Upper lobe of left lung (tissue), 6 donors: ENCODE measurements around the gene LRRN4CL. TPM values are rescaled to one million over a fixed set of nuclear protein-coding genes. Genes with fewer than 3 reads are reported as not detected.
A peak's percentile ranks its signal among the peaks of the same experiment; 100 is the strongest.
"Not testable (repeated sequence)": the region's sequence is repeated elsewhere in the genome, so short reads cannot be mapped to it uniquely, and the experiment has no call there.

ENCODE experiments used
- ATAC-seq, 2 donors: fragments of 200-7000 bp; cut with Tn5 transposase; one replicate each; pipeline ENCODE4 v1.9.1; 2022; ENCODE audit warnings: mild to moderate bottlenecking in 2 of 2, moderate library complexity in 2 of 2; ENCODE audit not compliant: low FRiP score in 2 of 2
- DNase-seq, 2 donors: peaks; one replicate each; pipeline ENCODE4 v3.0.0-alpha.2; 2019 to 2020
- H3K27ac ChIP-seq, 4 donors: fragments of 200-600 bp; sonication (generic); one replicate each; pipeline ENCODE4 v1.5.1; 2016 to 2019
- H3K27me3 ChIP-seq, 4 donors: fragments of 200-600 bp; sonication (generic); one replicate each; pipeline ENCODE4 v1.5.1; 2017 to 2019
- H3K36me3 ChIP-seq, 4 donors: fragments of 200-600 bp; sonication (generic); one replicate each; pipeline ENCODE4 v1.5.1; 2016 to 2019
- H3K4me1 ChIP-seq, 4 donors: fragments of 200-600 bp; sonication (generic); one replicate each; pipeline ENCODE4 v1.5.1; 2018 to 2019
- H3K4me3 ChIP-seq, 4 donors: fragments of 200-600 bp; sonication (generic); one replicate each; pipeline ENCODE4 v1.5.1; 2017 to 2019; ENCODE audit warnings: mild to moderate bottlenecking in 2 of 4, moderate library complexity in 1 of 4
- H3K9me3 ChIP-seq, 4 donors: fragments of 200-600 bp; sonication (generic); one replicate each; pipeline ENCODE4 v1.5.1; 2018 to 2019
- CTCF ChIP-seq, 6 experiments: fragments of 450-650 bp in 4 of 6; fragments of 200-600 bp in 2 of 6; sonication (generic) in 2 of 6; IDR thresholded peaks; one replicate each; pipeline ENCODE4 v1.5.1; 2016 to 2019; ENCODE audit warnings: antibody characterized with exemption in 6 of 6
- EP300 ChIP-seq, 4 donors: sonication (generic); formaldehyde crosslinking; IDR thresholded peaks; one replicate each; pipeline ENCODE4 v1.5.1; 2017; ENCODE audit warnings: antibody characterized with exemption in 4 of 4, control low read depth in 2 of 4
- POLR2A ChIP-seq, 4 donors: fragments of 450-650 bp; IDR thresholded peaks; one replicate each; pipeline ENCODE4 v1.5.1; 2016 to 2017; ENCODE audit warnings: antibody characterized with exemption in 4 of 4, mild to moderate bottlenecking in 2 of 4
- POLR2AphosphoS5 ChIP-seq, 2 donors: sonication (generic); formaldehyde crosslinking; IDR thresholded peaks; one replicate each; pipeline ENCODE4 v1.5.1; 2017; ENCODE audit warnings: antibody characterized with exemption in 2 of 2
- WGBS, 2 donors: methylation state at CpG; one replicate each; pipeline ENCODE4 v1.1.5; 2017 to 2018; 5-methylcytosine and 5-hydroxymethylcytosine counted together
- total RNA-seq, 6 donors: library from RNA; depleted of rRNA in 4 of 6; stranded (reverse); fragments of >200 nt in 4 of 6; gene quantifications; one replicate each; pipeline versions ENCODE4 v1.1.0 to v1.2.1, GENCODE V29; 2016 to 2021
- donor health status: DM: no; HTN: no; CAD: no; lungs with moderate emphysema.
- donor health status: DM: no; HTN: yes; CAD: no; lungs with severe emphysema.

Gene LRRN4CL
- total RNA-seq, 6 donors from 2014 or later = 0.61 to 6.4 (median 1.8) TPM

- TF ChIP-seq CTCF (IDR thresholded peaks at IDR 0.05) = no peak
- TF ChIP-seq POLR2A (IDR thresholded peaks at IDR 0.05) = no peak
- TF ChIP-seq EP300 (IDR thresholded peaks at IDR 0.05) = no peak
- no peak for TF ChIP-seq POLR2AphosphoS5 (IDR thresholded peaks at IDR 0.05)
- no peaks in the 10 kb centered on the region for H3K9me3 ChIP-seq
- H3K27ac ChIP-seq = peak overlapping the region; percentile 76 to 89 (median 79)
- H3K36me3 ChIP-seq = peaks cover 0 to 14% (median 4%) of the 10 kb centered on the region in 4 donors
- ATAC-seq (no peak), DNase-seq (no peak)
- H3K4me1 ChIP-seq = peaks cover 29 to 40% (median 36%) of the 10 kb centered on the region in 4 donors
- WGBS, 2 donors = 48 to 55% methylated on average over 7 of the region's 7 CpGs
- peak overlapping the region in 3 of 4 donors; percentile 61 to 85 (median 85) for H3K4me3 ChIP-seq
- H3K27me3 ChIP-seq = no peaks in the 10 kb centered on the region
Measured at GRCh38 chr11:62705413-62705812, 16.1 kb upstream of the LRRN4CL start.

DNA sequence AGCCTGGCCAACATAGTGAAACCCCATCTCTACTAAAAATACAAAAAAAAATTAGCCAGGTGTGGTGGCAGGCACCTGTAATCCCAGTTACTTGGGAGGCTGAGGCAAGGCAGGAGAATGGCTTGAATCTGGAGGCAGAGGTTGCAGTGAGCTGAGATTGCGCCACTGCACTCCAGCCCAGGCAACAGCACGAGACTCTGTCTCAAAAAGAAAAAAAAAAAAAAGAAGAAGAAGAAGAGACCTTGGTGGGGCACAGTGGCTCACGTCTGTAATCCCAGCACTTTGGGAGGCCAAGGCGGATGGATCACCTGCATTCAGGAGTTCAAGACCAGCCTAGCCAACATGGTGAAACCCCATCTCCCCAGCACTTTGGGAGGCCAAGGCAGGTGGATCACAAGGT is 14.6 kb upstream of the LRRN4CL start:
- H3K4me3 ChIP-seq, H3K27me3 ChIP-seq, DNase-seq, H3K27ac ChIP-seq, H3K9me3 ChIP-seq, ATAC-seq: not testable (repeated sequence)
- 79 to 85% methylated on average over 4 of the region's 4 CpGs for WGBS, 2 donors
- peaks cover 23 to 34% (median 26%) of the 10 kb centered on the region in 4 donors for H3K4me1 ChIP-seq
- peaks cover 0 to 12% (median 3%) of the 10 kb centered on the region in 4 donors for H3K36me3 ChIP-seq

DNA sequence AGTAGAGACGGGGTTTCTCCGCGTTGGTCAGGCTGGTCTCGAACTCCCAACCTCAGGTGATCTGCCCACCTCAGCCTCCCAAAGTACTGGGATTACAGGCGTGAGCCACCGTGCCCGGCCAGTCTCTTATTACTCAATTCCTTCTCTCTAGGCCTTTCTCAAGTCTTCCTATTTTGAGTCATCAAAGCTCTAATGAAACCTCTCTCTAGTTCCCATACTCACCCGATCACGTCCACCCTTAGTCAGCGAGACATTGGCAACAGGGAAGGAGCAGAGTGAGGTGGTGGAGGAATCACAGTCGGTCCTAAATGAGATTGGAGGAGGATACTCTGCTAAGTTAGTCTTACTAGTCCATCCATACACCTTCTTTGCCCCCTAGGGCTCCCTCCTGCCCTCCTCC is 12.9 kb upstream of the LRRN4CL start:
- ATAC-seq = no peak
- WGBS, 2 donors = 82 to 92% methylated on average over 11 of the region's 11 CpGs
- H3K27ac ChIP-seq = no peak overlapping the region

DNA sequence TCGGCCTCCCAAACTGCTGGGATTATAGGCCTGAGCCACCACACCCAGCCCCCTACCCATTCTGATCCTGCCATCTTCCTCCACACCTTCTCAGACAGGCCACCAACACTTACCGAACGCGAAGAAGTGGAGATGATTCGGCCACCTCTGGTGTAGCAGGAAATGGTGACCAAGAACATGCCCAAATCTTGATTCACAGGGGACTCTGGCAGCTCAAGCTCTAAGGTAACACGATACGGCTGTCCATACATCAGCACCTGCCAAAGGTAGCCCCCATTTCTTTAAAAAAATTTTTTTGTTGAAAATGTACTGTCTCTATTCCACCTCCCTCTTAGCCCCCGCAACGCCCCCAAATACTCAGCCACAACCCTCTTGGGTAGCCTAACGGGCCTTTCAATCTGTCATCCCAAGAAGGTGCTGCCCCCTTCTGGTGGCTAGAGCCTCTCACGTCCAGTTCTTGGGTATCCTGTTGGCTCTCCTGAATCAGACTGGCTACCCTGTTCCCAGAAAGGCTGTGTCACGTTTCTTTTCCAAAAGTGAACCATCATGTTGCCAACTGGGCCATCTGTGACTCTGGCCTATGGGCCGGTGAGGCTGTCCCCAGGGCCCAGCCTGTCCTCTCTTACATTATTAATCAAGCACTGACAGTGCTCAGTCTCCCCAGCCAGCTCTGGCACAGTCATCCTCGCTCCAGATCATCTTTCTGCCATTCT is 5.3 kb upstream of the LRRN4CL start:
- no peaks in the 10 kb centered on the region for H3K9me3 ChIP-seq
- DNase-seq (peak in 1 of 2 donors; percentile 86), ATAC-seq (peak; percentile 87 to 88)
- 45 to 53% methylated on average over 14 of the region's 14 CpGs for WGBS, 2 donors
- H3K4me3 ChIP-seq = no peak overlapping the region
- no peak for TF ChIP-seq POLR2A (IDR thresholded peaks at IDR 0.05)
- TF ChIP-seq EP300 (IDR thresholded peaks at IDR 0.05) = no peak
- TF ChIP-seq CTCF (IDR thresholded peaks at IDR 0.05) = peak; percentile 57 to 80 (median 66)
- peak in 1 of 2 donors; percentile 23 for TF ChIP-seq POLR2AphosphoS5 (IDR thresholded peaks at IDR 0.05)
- H3K36me3 ChIP-seq = peaks cover 3 to 43% (median 32%) of the 10 kb centered on the region in 4 donors
- H3K4me1 ChIP-seq = peaks cover 0 to 8% (median 0%) of the 10 kb centered on the region in 4 donors
- H3K27me3 ChIP-seq = no peaks in the 10 kb centered on the region
- H3K27ac ChIP-seq = no peak overlapping the region

More for the DNA sequence above, 12.9 kb upstream of the LRRN4CL start:
- no peaks in the 10 kb centered on the region for H3K27me3 ChIP-seq
- peaks cover 14 to 20% (median 17%) of the 10 kb centered on the region in 4 donors for H3K4me1 ChIP-seq
- H3K36me3 ChIP-seq = peaks cover 0 to 12% (median 3%) of the 10 kb centered on the region in 4 donors
- no peaks in the 10 kb centered on the region for H3K9me3 ChIP-seq
- H3K4me3 ChIP-seq = no peak overlapping the region
- TF ChIP-seq EP300 (IDR thresholded peaks at IDR 0.05) (no peak), POLR2A (IDR thresholded peaks at IDR 0.05) (peak in 1 of 4 donors; percentile 19)
- DNase-seq = no peak

- WGBS, 2 donors = 65 to 81% methylated on average over 4 of the region's 4 CpGs
- not testable (repeated sequence) for H3K27ac ChIP-seq, ATAC-seq, H3K27me3 ChIP-seq, H3K9me3 ChIP-seq, H3K4me1 ChIP-seq, H3K4me3 ChIP-seq, DNase-seq
- H3K36me3 ChIP-seq = peaks cover 3 to 44% (median 32%) of the 10 kb centered on the region in 4 donors
Measured at GRCh38 chr11:62693624-62694023, 4.3 kb upstream of the LRRN4CL start.

- Histone ChIP-seq H3K36me3 (peaks cover 3 to 38% (median 32%) of the 10 kb centered on the region in 4 donors), H3K27ac (no peak overlapping the region), H3K4me1 (peaks cover 0 to 10% (median 4%) of the 10 kb centered on the region in 4 donors), H3K27me3 (peaks cover 0 to 10% (median 7%) of the 10 kb centered on the region in 4 donors), H3K9me3 (no peaks in the 10 kb centered on the region), H3K4me3 (peak overlapping the region in 2 of 4 donors; percentile 22 to 34)
- WGBS, 2 donors = 49 to 62% methylated on average over 1 of the region's 1 CpG
- TF ChIP-seq POLR2A (IDR thresholded peaks at IDR 0.05) = no peak
- no peak for DNase-seq
- no peak for ATAC-seq
Measured at GRCh38 chr11:62688491-62688890, 839 bp downstream of the LRRN4CL start.
